Nephron (organoid): ENCODE data around the gene HSP90AB1.

Experiments
- H3K27ac Mint-ChIP-seq, 3 experiments: 2 replicates each; pipeline ENCODE4 v1.8.0; 2020; ENCODE audit warnings: mixed read lengths in 3 of 3, mild to moderate bottlenecking in 2 of 3, moderate library complexity in 1 of 3
- H3K27me3 Mint-ChIP-seq: 2 replicates; pipeline ENCODE4 v1.8.0; 2021; ENCODE audit warnings: low read depth, mild to moderate bottlenecking, moderate library complexity, mixed read lengths
- H3K36me3 Mint-ChIP-seq: 2 replicates; pipeline ENCODE4 v1.8.0; 2020; ENCODE audit warnings: low read depth, mixed read lengths
- H3K4me1 Mint-ChIP-seq: 2 replicates; pipeline ENCODE4 v1.8.0; 2020; ENCODE audit warnings: mixed read lengths
- H3K4me3 Mint-ChIP-seq, 3 experiments: 2 replicates each; pipeline ENCODE4 v1.8.0; 2020; ENCODE audit warnings: mild to moderate bottlenecking in 3 of 3, mixed read lengths in 3 of 3, moderate library complexity in 2 of 3
- H3K9me3 Mint-ChIP-seq: 2 replicates; pipeline ENCODE4 v1.8.0; 2020; ENCODE audit warnings: mixed read lengths
- CTCF ChIP-seq, 3 experiments: fragments of 200-600 bp; sonication (generic); IDR thresholded peaks; one replicate each; pipeline ENCODE4 v1.5.0; 2021; ENCODE audit warnings: antibody characterized with exemption in 3 of 3; ENCODE audit not compliant: unreplicated experiment in 3 of 3

The HSP90AB1 gene

GRCh38 chr6:44220913-44221290 is 26.0 kb upstream of the HSP90AB1 start:
- Mint-ChIP-seq H3K4me1 (peaks cover 64% of the 10 kb centered on the region), H3K27ac (peak overlapping the region; percentile 76 to 86 (median 83)), H3K27me3 (peaks cover 12% of the 10 kb centered on the region), H3K4me3 (peak overlapping the region; percentile 74 to 82 (median 75)), H3K9me3 (no peaks in the 10 kb centered on the region), H3K36me3 (no peaks in the 10 kb centered on the region)
- TF ChIP-seq CTCF (IDR thresholded peaks at IDR 0.05; ENCODE audit: unreplicated experiment in 3 of 3), result no peak

GRCh38 chr6:44221291-44221960 is 25.5 kb upstream of the HSP90AB1 start:
- H3K4me3 Mint-ChIP-seq, result peak overlapping the region; percentile 74 to 82 (median 75)
- H3K4me1 Mint-ChIP-seq, result peaks cover 64% of the 10 kb centered on the region
- no peaks in the 10 kb centered on the region for H3K36me3 Mint-ChIP-seq
- peak overlapping the region; percentile 76 to 86 (median 83) for H3K27ac Mint-ChIP-seq
- peaks cover 12% of the 10 kb centered on the region for H3K27me3 Mint-ChIP-seq
- peak; percentile 55 to 68 (median 66) for TF ChIP-seq CTCF (IDR thresholded peaks at IDR 0.05; ENCODE audit: unreplicated experiment in 3 of 3)
- no peaks in the 10 kb centered on the region for H3K9me3 Mint-ChIP-seq

- Mint-ChIP-seq H3K4me3 (peak overlapping the region; percentile 31 to 83 (median 80)), H3K36me3 (no peaks in the 10 kb centered on the region), H3K4me1 (peaks cover 64% of the 10 kb centered on the region), H3K9me3 (no peaks in the 10 kb centered on the region), H3K27me3 (peaks cover 9% of the 10 kb centered on the region), H3K27ac (peak overlapping the region; percentile 76 to 86 (median 83))
- no peak for TF ChIP-seq CTCF (IDR thresholded peaks at IDR 0.05; ENCODE audit: unreplicated experiment in 3 of 3)
Observed at GRCh38 chr6:44221961-44222335, 25.0 kb upstream of the HSP90AB1 start.

GRCh38 chr6:44222486-44223318 is 24.2 kb upstream of the HSP90AB1 start:
- H3K27me3 Mint-ChIP-seq, result peaks cover 9% of the 10 kb centered on the region
- H3K4me1 Mint-ChIP-seq, result peaks cover 63% of the 10 kb centered on the region
- H3K9me3 Mint-ChIP-seq, result no peaks in the 10 kb centered on the region
- peak overlapping the region in 2 of 3 experiments; percentile 11 to 58 for H3K27ac Mint-ChIP-seq
- H3K36me3 Mint-ChIP-seq, result no peaks in the 10 kb centered on the region
- no peak for TF ChIP-seq CTCF (IDR thresholded peaks at IDR 0.05; ENCODE audit: unreplicated experiment in 3 of 3)
- H3K4me3 Mint-ChIP-seq, result peak overlapping the region; percentile 80 to 83 (median 83)

GRCh38 chr6:44223319-44224028 is 23.4 kb upstream of the HSP90AB1 start, which contains the start of gene SLC29A1:
Gene SLC29A1 (plus strand): TSS chr6:44223595. CDS start chr6:44227314, 3,719 bp downstream.
- peaks cover 5% of the 10 kb centered on the region for H3K27me3 Mint-ChIP-seq
- no peaks in the 10 kb centered on the region for H3K36me3 Mint-ChIP-seq
- peaks cover 63% of the 10 kb centered on the region for H3K4me1 Mint-ChIP-seq
- no peaks in the 10 kb centered on the region for H3K9me3 Mint-ChIP-seq
- peak within 1 kb of the TSS; percentile 54 to 74 (median 63) for H3K27ac Mint-ChIP-seq
- peak within 1 kb of the TSS; percentile 83 to 88 (median 83) for H3K4me3 Mint-ChIP-seq
- TF ChIP-seq CTCF (IDR thresholded peaks at IDR 0.05; ENCODE audit: unreplicated experiment in 3 of 3), result peak; percentile 16 to 29 (median 25)
